HCT116 (cell line): ENCODE data around the gene FBXL7. TPM values are rescaled to one million over a fixed set of nuclear protein-coding genes. Genes with fewer than 3 reads are reported as not detected.

ENCODE experiments used
- ATAC-seq: fragments of 200-7000 bp; cut with Tn5 transposase; 2 replicates; pipeline ENCODE4 v1.9.1; 2020; ENCODE audit warnings: mild to moderate bottlenecking, moderate library complexity
- BruUV-seq: library from RNA; stranded (reverse); fragments of 400-500 nt; replicated peaks from 2 replicates; lab custom pipeline; 2021; lab: Mats Ljungman, UMichigan
- CTCF ChIA-PET: fragments of 300-600 bp; sonication (Branson Sonifier 250); formaldehyde crosslinking; loops from one replicate; lab custom pipeline; 2021; ENCODE audit warnings: antibody characterized with exemption; lab: Charles Lee
- POLR2A ChIA-PET: fragments of 300-600, 350-600 bp; sonication (Branson Sonifier 250); formaldehyde crosslinking; loops from one replicate; lab custom pipeline; 2021; ENCODE audit warnings: antibody characterized with exemption; lab: Charles Lee
- RAD21 ChIA-PET, 2 experiments: fragments of 300-600 bp; sonication (Branson Sonifier 250); formaldehyde crosslinking; loops; one replicate each; lab custom pipeline; 2023; ENCODE audit warnings: low total read pairs in 2 of 2; ENCODE audit not compliant: uncharacterized antibody in 2 of 2, unreplicated experiment in 2 of 2, low non-redundant PET in 1 of 2; lab: Charles Lee
- DNase-seq: peaks from one replicate; pipeline ENCODE4 v3.0.0-alpha.2; 2010; ENCODE audit warnings: low read depth, low spot score
- H2AFZ ChIP-seq: fragments of 200-600 bp; shearing (Covaris generic), sonication (generic); 2 replicates; pipeline ENCODE4 v1.6.1; 2017; ENCODE audit warnings: low read depth, mixed run types, mixed read lengths, antibody characterized with exemption, low read length; ENCODE audit not compliant: poor library complexity, severe bottlenecking
- H3K27ac ChIP-seq: 2 replicates; pipeline ENCODE4 v1.5.1; 2012; ENCODE audit warnings: low read depth, low read length
- H3K27me3 ChIP-seq: fragments of 200-600 bp; sonication (generic); 2 replicates; pipeline ENCODE4 v1.6.1; 2016; ENCODE audit warnings: mixed run types, low read length, mixed read lengths; ENCODE audit not compliant: insufficient read depth
- H3K36me3 ChIP-seq, 2 experiments: fragments of 200-500 bp in 1 of 2; fragments of 200-600 bp in 1 of 2; sonication (Bioruptor generic) in 1 of 2; sonication (generic) in 1 of 2; 2 replicates each; pipeline versions ENCODE4 v1.5.1 to v1.6.1; 2014 to 2016; ENCODE audit warnings: low read length in 2 of 2, inconsistent platforms in 1 of 2, mixed read lengths in 1 of 2, mixed run types in 1 of 2; ENCODE audit not compliant: insufficient read depth in 2 of 2, control insufficient read depth in 1 of 2
- H3K4me1 ChIP-seq, 2 experiments: fragments of 200-600 bp in 1 of 2; sonication (generic) in 1 of 2; 2 replicates each; pipeline versions ENCODE4 v1.5.1 to v1.6.1; 2012 to 2017; ENCODE audit warnings: low read length in 2 of 2, inconsistent platforms in 1 of 2, mild to moderate bottlenecking in 1 of 2, mixed read lengths in 1 of 2, mixed run types in 1 of 2, moderate library complexity in 1 of 2; ENCODE audit not compliant: insufficient read depth in 2 of 2, control insufficient read depth in 1 of 2
- H3K4me2 ChIP-seq: fragments of 200-600 bp; sonication (generic); 2 replicates; pipeline ENCODE4 v1.6.1; 2017; ENCODE audit warnings: mixed run types, low read length, mixed read lengths
- H3K4me3 ChIP-seq, 2 experiments: fragments of 200-600 bp in 1 of 2; sonication (generic) in 1 of 2; replicated peaks in 1 of 2; 2 replicates each; pipeline ENCODE4 v1.5.1; 2011 to 2016; ENCODE audit warnings: low read length in 2 of 2, control low read depth in 1 of 2, low read depth in 1 of 2, mild to moderate bottlenecking in 1 of 2, mixed read lengths in 1 of 2, mixed run types in 1 of 2
- H3K79me2 ChIP-seq: fragments of 200-600 bp; sonication (generic); 2 replicates; pipeline ENCODE4 v1.6.1; 2017; ENCODE audit warnings: mild to moderate bottlenecking, mixed run types, low read length, moderate library complexity, mixed read lengths; ENCODE audit not compliant: insufficient read depth
- H3K9ac ChIP-seq: fragments of 200-600 bp; sonication (generic); 2 replicates; pipeline ENCODE4 v1.6.1; 2016; ENCODE audit warnings: low read length, mixed read lengths
- H3K9me2 ChIP-seq: fragments of 200-600 bp; sonication (generic), shearing (Covaris generic); 2 replicates; pipeline ENCODE4 v1.6.1; 2017; ENCODE audit warnings: mixed run types, mild to moderate bottlenecking, moderate library complexity; ENCODE audit not compliant: insufficient read depth
- H3K9me3 ChIP-seq, 2 experiments: fragments of 200-500 bp in 1 of 2; fragments of 200-600 bp in 1 of 2; sonication (Bioruptor generic) in 1 of 2; sonication (generic) in 1 of 2; 2 replicates each; pipeline ENCODE4 v1.6.1; 2014 to 2017; ENCODE audit warnings: low read length in 2 of 2, mixed read lengths in 2 of 2, inconsistent platforms in 1 of 2, low read depth in 1 of 2, mild to moderate bottlenecking in 1 of 2, mixed run types in 1 of 2, moderate library complexity in 1 of 2; ENCODE audit not compliant: control insufficient read depth in 1 of 2, insufficient read depth in 1 of 2
- H4K20me1 ChIP-seq: fragments of 200-600 bp; sonication (generic), shearing (Covaris generic); 2 replicates; pipeline ENCODE4 v1.6.1; 2017; ENCODE audit warnings: mixed run types, mild to moderate bottlenecking, moderate library complexity; ENCODE audit not compliant: insufficient read depth
- CEBPB ChIP-seq: IDR thresholded peaks from 2 replicates; pipeline ENCODE4 v1.6.1; 2012; ENCODE audit warnings: low read depth
- JUND ChIP-seq: IDR thresholded peaks from 2 replicates; pipeline ENCODE4 v1.6.1; 2012
- POLR2AphosphoS5 ChIP-seq: IDR thresholded peaks from 2 replicates; pipeline ENCODE4 v1.6.1; 2011; ENCODE audit warnings: mild to moderate bottlenecking, low read depth, low read length, moderate library complexity
- YY1 ChIP-seq: IDR thresholded peaks from 2 replicates; pipeline ENCODE4 v1.6.1; 2011; ENCODE audit warnings: low read length, low read depth, moderate library complexity, mild to moderate bottlenecking; ENCODE audit not compliant: insufficient replicate concordance; ENCODE audit errors: extremely low read depth
- intact Hi-C: fragments of 100-400 bp; cut with micrococcal nuclease; formaldehyde crosslinking; loops from 2 replicates; pipeline ENCODE4 v1.10.0; 2022
- total RNA-seq: library from RNA; stranded (reverse); gene quantifications from one replicate; pipeline ENCODE4 v1.2.1, GENCODE V29; 2021; ENCODE audit not compliant: unreplicated experiment

The FBXL7 gene
- total RNA-seq, 1 experiment from 2014 or later, result 0.05 TPM

DNA sequence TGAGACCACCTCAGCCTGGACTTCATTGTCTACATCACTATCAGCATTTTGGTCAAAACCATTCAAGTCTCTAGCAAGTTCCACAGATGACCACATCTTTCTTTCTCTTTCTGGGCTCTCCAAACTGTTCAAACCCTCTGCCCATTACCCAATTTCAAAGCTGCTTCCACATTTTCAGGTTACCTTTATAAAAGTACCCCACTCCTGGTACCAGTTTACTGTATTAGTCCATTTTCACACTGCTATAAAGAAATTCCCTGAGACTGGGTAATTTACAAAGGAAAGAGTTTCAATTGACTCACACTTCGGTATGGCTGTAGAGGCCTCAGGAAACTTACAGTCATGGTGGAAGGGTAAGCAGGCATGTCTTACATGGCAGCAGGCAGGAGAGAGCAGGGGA lies 84.5 kb downstream of the FBXL7 start:
- no TSS peak for BruUV-seq
- Histone ChIP-seq H3K4me3 (no peak overlapping the region), H3K4me2 (no peak overlapping the region), H4K20me1 (no peaks in the 10 kb centered on the region), H3K9me2 (no peaks in the 10 kb centered on the region), H3K27ac (no peak overlapping the region), H3K4me1 (no peaks in the 10 kb centered on the region), H3K36me3 (no peaks in the 10 kb centered on the region), H3K79me2 (no peaks in the 10 kb centered on the region), H2AFZ (no peak overlapping the region), H3K9me3 (peaks cover 13 to 18% of the 10 kb centered on the region in 2 experiments; a peak in 2 of 4 replicates), H3K27me3 (no peaks in the 10 kb centered on the region), H3K9ac (no peak overlapping the region)
- intact Hi-C loops, result no loop called here
- ChIA-PET CTCF (no interaction called here), RAD21 (no interaction called here), POLR2A (no interaction called here)
- no peak for DNase-seq
- no peak for ATAC-seq
- TF ChIP-seq YY1 (no peak), CEBPB (no peak), POLR2AphosphoS5 (no peak)

DNA sequence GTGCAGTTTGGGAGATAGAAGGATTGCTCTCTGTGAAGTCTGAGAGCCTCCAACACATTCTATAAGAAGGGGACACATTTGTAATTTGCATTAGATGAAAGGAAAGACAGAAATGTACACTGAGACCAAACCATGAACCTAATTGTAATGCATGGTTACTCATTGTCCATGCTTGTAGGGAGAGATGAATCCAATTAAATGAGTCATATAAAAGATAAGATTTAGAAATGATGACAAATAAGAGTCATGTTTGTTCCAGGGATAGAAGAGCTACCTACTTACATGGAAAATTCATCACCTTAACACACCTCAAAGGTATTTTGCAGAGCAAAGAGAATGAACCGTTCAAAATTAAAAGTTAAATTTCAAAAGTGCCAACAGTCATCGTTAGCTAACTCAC lies 85.1 kb downstream of the FBXL7 start:
- ATAC-seq, result no peak
- no peak for DNase-seq
- no peak overlapping the region for H3K27ac ChIP-seq
- H4K20me1 ChIP-seq, result no peaks in the 10 kb centered on the region
- H3K9ac ChIP-seq, result no peak overlapping the region
- TF ChIP-seq YY1 (no peak), JUND (no peak)
- TF ChIP-seq, all 23 proteins: peak for 0
- H3K9me3 ChIP-seq, result peaks cover 11 to 22% of the 10 kb centered on the region in 2 experiments; a peak in 2 of 4 replicates
- RAD21 ChIA-PET, result no interaction called here
- no TSS peak for BruUV-seq
- no peak overlapping the region for H3K4me2 ChIP-seq
- H3K79me2 ChIP-seq, result no peaks in the 10 kb centered on the region
- CTCF ChIA-PET, result no interaction called here
- H3K9me2 ChIP-seq, result no peaks in the 10 kb centered on the region
- H3K27me3 ChIP-seq, result no peaks in the 10 kb centered on the region
- H2AFZ ChIP-seq, result no peak overlapping the region
- H3K4me3 ChIP-seq, result no peak overlapping the region
- intact Hi-C loops, result no loop called here
- H3K4me1 ChIP-seq, result no peaks in the 10 kb centered on the region
- H3K36me3 ChIP-seq, result no peaks in the 10 kb centered on the region
- POLR2A ChIA-PET, result no interaction called here
